Sigmoid colon (tissue), 7 donors: ENCODE results near the gene TOX2. TPM values are rescaled to one million over a fixed set of nuclear protein-coding genes. Genes with fewer than 3 reads are reported as not detected.
A peak's percentile ranks its signal among the peaks of the same experiment; 100 is the strongest.

ENCODE experiments used
- DNase-seq: peaks from one replicate; pipeline ENCODE4 v3.0.0-alpha.2; 2019
- H3K27ac ChIP-seq, 4 donors: fragments of 200-600 bp; sonication (generic); one replicate each; pipeline ENCODE4 v1.5.1; 2016 to 2019; ENCODE audit warnings: mild to moderate bottlenecking in 1 of 4
- H3K27me3 ChIP-seq, 3 donors: fragments of 200-600 bp; sonication (generic); one replicate each; pipeline ENCODE4 v1.5.1; 2019; ENCODE audit warnings: mild to moderate bottlenecking in 1 of 3
- H3K36me3 ChIP-seq, 4 donors: fragments of 200-600 bp; sonication (generic); one replicate each; pipeline ENCODE4 v1.5.1; 2016 to 2019
- H3K4me1 ChIP-seq, 4 donors: fragments of 200-600 bp; sonication (generic); one replicate each; pipeline ENCODE4 v1.5.1; 2017 to 2019
- H3K4me3 ChIP-seq, 4 donors: fragments of 200-600 bp; sonication (generic); one replicate each; pipeline ENCODE4 v1.5.1; 2017 to 2019; ENCODE audit warnings: mild to moderate bottlenecking in 2 of 4, moderate library complexity in 1 of 4
- H3K9me3 ChIP-seq, 4 donors: fragments of 200-600 bp in 3 of 4; sonication (generic) in 3 of 4; one replicate each; pipeline versions ENCODE4 v1.5.1 to v1.6.1; 2013 to 2019
- CTCF ChIP-seq, 4 experiments: fragments of 450-650 bp in 3 of 4; fragments of 200-600 bp in 1 of 4; IDR thresholded peaks; one replicate each; pipeline ENCODE4 v1.5.1; 2016 to 2019; ENCODE audit warnings: antibody characterized with exemption in 4 of 4, mild to moderate bottlenecking in 3 of 4, moderate library complexity in 2 of 4
- EP300 ChIP-seq, 4 donors: sonication (generic); formaldehyde crosslinking; IDR thresholded peaks; one replicate each; pipeline ENCODE4 v1.6.1; 2017; ENCODE audit warnings: antibody characterized with exemption in 4 of 4
- POLR2A ChIP-seq, 2 donors: fragments of 450-650 bp; IDR thresholded peaks; one replicate each; pipeline ENCODE4 v1.6.1; 2016; ENCODE audit warnings: antibody characterized with exemption in 2 of 2, mild to moderate bottlenecking in 2 of 2, moderate library complexity in 2 of 2
- POLR2AphosphoS5 ChIP-seq, 4 donors: sonication (generic); formaldehyde crosslinking; IDR thresholded peaks; one replicate each; pipeline ENCODE4 v1.6.1; 2017; ENCODE audit warnings: antibody characterized with exemption in 4 of 4
- WGBS, 2 donors: extraction: QIAGEN DNeasy Blood & Tissue Kit; methylation state at CpG; one replicate each; pipeline ENCODE4 v1.1.7; 2013; 5-methylcytosine and 5-hydroxymethylcytosine counted together
- intact Hi-C: fragments of 100-400 bp; cut with DNase I; formaldehyde crosslinking; loops from one replicate; pipeline ENCODE4 v1.15.1; 2023
- polyA plus RNA-seq, 3 donors: library from polyadenylated mRNA; stranded (reverse); fragments of 200-250 nt; gene quantifications; one replicate each; pipeline ENCODE4 v1.2.3, GENCODE V29; 2013
- total RNA-seq, 4 donors: library from RNA; depleted of rRNA; stranded (reverse); fragments of >200 nt; gene quantifications; one replicate each; pipeline ENCODE4 v1.1.0, GENCODE V29; 2016
- donor health status: healthy with polysubstance abuse.
- donor health status: Bipolar disorder and iron deficiency.
- donor health status: healthy.

TOX2 gene
- total and polyA plus RNA-seq, 7 donors = 0.27 to 8.1 (median 1.7) TPM

DNA sequence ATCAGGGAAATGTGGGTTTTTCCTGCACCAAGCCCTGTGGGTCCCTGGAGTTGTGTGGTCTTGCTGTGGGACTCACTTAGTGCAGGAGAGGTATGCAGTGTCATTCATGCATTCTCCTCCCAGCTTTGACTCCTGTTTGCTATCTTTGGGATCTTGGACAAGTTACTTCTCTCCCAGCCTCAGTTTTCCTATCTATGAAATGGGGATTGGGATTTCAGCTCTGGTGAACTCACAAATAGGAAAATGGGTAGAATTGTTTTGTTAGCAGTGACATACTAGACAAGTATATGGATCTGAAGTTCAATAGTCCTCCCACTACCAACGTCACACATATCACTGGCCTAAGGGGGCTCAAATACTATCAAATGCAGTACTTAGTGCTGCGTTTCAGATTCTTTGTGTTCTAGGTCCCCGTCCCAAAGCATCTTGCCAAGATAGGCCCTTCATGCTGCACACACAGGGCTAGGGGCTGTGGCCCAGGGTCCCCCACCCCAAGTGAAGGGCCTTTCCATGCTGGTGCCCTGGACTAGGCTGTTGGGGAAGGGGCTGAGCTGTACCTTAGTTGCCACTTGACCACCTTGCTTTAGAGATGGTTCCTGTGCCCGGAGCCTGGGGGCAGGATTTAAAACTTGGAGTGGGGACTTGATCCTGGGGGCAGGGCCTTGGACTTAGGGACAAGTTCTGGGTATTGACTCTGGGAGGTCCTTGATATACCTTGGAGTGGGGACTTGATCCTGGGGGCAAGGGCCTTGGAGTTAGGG lies 98.0 kb downstream of the TOX2 start:
- H3K27me3 ChIP-seq = no peaks in the 10 kb centered on the region
- H3K27ac ChIP-seq = no peak overlapping the region
- DNase-seq = no peak
- WGBS, 2 donors = 94 to 97% methylated on average over 4 of the region's 4 CpGs
- no peaks in the 10 kb centered on the region for H3K9me3 ChIP-seq
- intact Hi-C loops = loop anchor here (10.0 kb wide), 1 partner anchor 182 kb away; no protein-coding TSS in a partner anchor
- peaks cover 0 to 38% (median 20%) of the 10 kb centered on the region in 4 donors for H3K4me1 ChIP-seq
- no peak for TF ChIP-seq EP300 (IDR thresholded peaks at IDR 0.05)
- TF ChIP-seq POLR2AphosphoS5 (IDR thresholded peaks at IDR 0.05) = no peak
- TF ChIP-seq CTCF (IDR thresholded peaks at IDR 0.05) = no peak
- H3K36me3 ChIP-seq = no peaks in the 10 kb centered on the region
- no peak overlapping the region for H3K4me3 ChIP-seq

DNA sequence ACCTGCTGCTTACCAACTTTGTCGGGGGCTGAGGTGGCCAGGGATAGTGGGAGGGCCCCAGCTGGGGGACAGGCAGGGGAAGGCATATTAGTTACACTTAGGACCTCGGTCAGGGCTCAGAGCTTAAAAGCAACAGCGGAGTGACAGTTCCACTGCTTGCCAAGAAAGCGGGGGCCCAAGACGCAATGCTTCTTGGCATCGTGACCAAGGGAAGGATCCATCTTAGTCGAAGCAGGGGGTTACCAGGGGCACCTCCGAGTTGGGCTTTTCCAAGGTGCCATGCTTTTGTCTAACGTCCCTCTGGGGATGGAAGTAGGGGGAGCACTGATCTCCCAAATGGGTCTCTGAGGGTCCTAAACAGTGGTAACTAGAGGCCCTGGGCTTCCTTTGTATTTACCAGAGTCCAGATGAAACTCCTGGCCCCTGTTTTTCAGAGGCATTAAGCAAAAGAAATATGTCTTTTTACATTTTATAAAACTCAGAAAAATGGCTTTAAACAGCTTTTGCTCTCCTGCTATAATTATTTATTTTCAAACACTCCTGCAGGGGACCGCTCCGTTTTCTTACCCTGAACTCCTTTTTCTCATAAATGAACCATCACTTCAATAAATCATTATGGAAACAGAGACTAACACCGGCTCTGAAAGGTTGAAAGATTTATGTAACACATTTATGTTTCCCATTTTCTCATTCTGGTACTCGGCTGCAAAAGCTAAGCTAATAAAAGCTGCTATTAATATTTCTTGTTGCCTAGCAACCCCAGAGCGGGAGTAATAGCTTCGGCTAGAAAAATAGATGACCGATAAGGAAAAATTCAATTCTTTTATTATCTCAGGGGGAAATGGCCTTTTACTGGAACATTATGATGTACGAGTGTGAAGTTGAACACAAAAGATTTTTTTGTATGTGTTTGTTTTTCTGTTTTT lies 100.4 kb downstream of the TOX2 start:
- 16 to 52% methylated on average over 17 of the region's 17 CpGs for WGBS, 2 donors
- TF ChIP-seq POLR2AphosphoS5 (IDR thresholded peaks at IDR 0.05) (peak in 3 of 4 donors; percentile 29 to 55 (median 46)), POLR2A (IDR thresholded peaks at IDR 0.05) (no peak), CTCF (IDR thresholded peaks at IDR 0.05) (no peak), EP300 (IDR thresholded peaks at IDR 0.05) (peak in 1 of 4 donors; percentile 31)
- peaks cover 0 to 55% (median 40%) of the 10 kb centered on the region in 4 donors for H3K4me1 ChIP-seq

GRCh38 chr20:44015733-44016103 lies 101.1 kb downstream of the TOX2 start:
- TF ChIP-seq POLR2AphosphoS5 (IDR thresholded peaks at IDR 0.05) = peak in 1 of 4 donors; percentile 5
- no peak for TF ChIP-seq CTCF (IDR thresholded peaks at IDR 0.05)
- no peak for DNase-seq
- Histone ChIP-seq H3K9me3 (no peaks in the 10 kb centered on the region), H3K4me3 (no peak overlapping the region), H3K27me3 (peaks cover 0 to 3% (median 0%) of the 10 kb centered on the region in 3 donors), H3K27ac (peak overlapping the region; percentile 29 to 87 (median 64)), H3K4me1 (peaks cover 0 to 60% (median 42%) of the 10 kb centered on the region in 4 donors), H3K36me3 (no peaks in the 10 kb centered on the region)
- 18 to 60% methylated on average over 9 of the region's 9 CpGs for WGBS, 2 donors
- intact Hi-C loops = loop anchor here (5.0 to 10.0 kb wide), 3 partner anchors 67 to 248 kb away; no protein-coding TSS in a partner anchor

More for the DNA sequence above, 100.4 kb downstream of the TOX2 start:
- peak overlapping the region; percentile 29 to 87 (median 64) for H3K27ac ChIP-seq
- H3K27me3 ChIP-seq = no peaks in the 10 kb centered on the region
- intact Hi-C loops = loop anchor here (5.0 to 10.0 kb wide), 3 partner anchors 67 to 248 kb away; no protein-coding TSS in a partner anchor
- H3K4me3 ChIP-seq = no peak overlapping the region
- no peak for DNase-seq
- no peaks in the 10 kb centered on the region for H3K9me3 ChIP-seq
- no peaks in the 10 kb centered on the region for H3K36me3 ChIP-seq

DNA sequence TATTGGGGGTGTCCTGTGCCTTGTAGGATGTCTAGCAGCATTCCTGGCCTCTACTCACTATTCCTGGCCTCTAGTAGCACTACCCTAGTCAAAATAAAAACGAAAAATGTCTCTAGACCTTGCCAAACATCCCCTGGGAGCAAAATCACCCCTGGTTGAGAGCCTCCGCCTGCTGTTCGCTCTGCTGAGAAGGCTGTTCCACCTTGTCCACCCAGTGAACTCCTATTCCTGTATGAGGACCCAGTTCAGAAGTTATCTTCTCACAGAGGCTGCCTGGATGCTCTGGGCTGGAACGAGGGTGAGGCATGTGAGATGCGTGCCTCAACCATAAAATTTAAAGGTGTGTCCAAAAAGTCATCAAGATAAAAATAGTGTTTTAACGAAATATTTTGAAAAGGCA lies 101.9 kb downstream of the TOX2 start:
- Histone ChIP-seq H3K36me3 (no peaks in the 10 kb centered on the region), H3K27me3 (peaks cover 0 to 3% (median 0%) of the 10 kb centered on the region in 3 donors), H3K9me3 (no peaks in the 10 kb centered on the region), H3K4me3 (no peak overlapping the region), H3K27ac (peak overlapping the region; percentile 29 to 87 (median 64)), H3K4me1 (peaks cover 0 to 60% (median 42%) of the 10 kb centered on the region in 4 donors)
- TF ChIP-seq CTCF (IDR thresholded peaks at IDR 0.05) (no peak), POLR2AphosphoS5 (IDR thresholded peaks at IDR 0.05) (no peak), EP300 (IDR thresholded peaks at IDR 0.05) (no peak), POLR2A (IDR thresholded peaks at IDR 0.05) (no peak)
- WGBS, 2 donors = 34 to 73% methylated on average over 6 of the region's 6 CpGs
- intact Hi-C loops = loop anchor here (5.0 to 10.0 kb wide), 3 partner anchors 66 to 249 kb away; no protein-coding TSS in a partner anchor
- DNase-seq = no peak
